ENCODE measurements around the gene VPS13D.

VPS13D gene

DNA sequence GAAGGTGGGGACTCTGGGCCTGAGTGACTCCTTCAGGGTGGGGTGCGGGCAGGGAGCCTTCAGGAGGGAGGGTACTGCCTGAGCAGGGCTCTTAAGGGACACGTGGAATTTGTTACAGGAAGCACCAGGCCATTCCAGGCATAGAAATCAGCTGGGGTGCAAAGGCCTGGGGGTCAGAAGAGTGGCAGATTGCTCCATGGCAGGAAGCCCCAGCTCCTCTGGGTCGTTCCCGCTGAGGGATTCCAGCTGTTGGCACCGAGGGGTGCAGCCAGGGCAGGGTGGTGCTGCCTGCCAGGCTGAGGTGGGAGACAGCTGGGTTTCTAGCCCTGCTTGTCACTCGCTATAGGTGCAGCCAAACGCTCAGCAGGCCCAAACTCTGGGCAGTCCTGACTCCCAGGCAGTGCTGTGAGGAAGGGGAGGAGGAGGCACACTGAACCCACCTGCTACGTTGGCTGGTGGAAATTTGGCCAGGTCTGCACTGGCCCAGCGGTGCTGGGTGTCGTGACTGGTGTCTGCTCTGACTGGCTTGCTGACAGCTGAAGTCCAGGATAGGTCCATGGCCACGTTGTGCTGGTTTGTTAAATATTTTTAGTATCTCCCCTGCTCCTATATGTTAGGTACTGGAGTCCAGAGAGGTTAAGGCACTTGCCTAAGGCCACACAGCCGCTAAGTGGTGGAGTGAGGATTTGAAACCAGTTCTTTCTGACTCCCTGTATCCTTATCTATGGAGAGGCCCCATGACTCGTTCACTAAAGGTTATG, 43.7 kb upstream of the VPS13D start:
- no peak overlapping the region for H3K27ac ChIP-seq (ENCODE audit: poor library complexity, severe bottlenecking)
- no peaks in the 10 kb centered on the region for H3K4me1 ChIP-seq (ENCODE audit: insufficient read depth, poor library complexity, severe bottlenecking)
- no peaks in the 10 kb centered on the region for H3K36me3 ChIP-seq (ENCODE audit: low read depth)
- ATAC-seq (ENCODE audit: low read depth) (no peak; the same call in 2 of the 3 replicates), DNase-seq (ENCODE audit: low spot score) (no peak)
- no peak overlapping the region for H3K4me3 ChIP-seq (ENCODE audit: severe bottlenecking)
- no peaks in the 10 kb centered on the region for H3K27me3 ChIP-seq (ENCODE audit: insufficient read depth, poor library complexity, severe bottlenecking)
- H3K9me3 ChIP-seq (ENCODE audit: severe bottlenecking), result no peaks in the 10 kb centered on the region
- TF ChIP-seq, protein P1, sequence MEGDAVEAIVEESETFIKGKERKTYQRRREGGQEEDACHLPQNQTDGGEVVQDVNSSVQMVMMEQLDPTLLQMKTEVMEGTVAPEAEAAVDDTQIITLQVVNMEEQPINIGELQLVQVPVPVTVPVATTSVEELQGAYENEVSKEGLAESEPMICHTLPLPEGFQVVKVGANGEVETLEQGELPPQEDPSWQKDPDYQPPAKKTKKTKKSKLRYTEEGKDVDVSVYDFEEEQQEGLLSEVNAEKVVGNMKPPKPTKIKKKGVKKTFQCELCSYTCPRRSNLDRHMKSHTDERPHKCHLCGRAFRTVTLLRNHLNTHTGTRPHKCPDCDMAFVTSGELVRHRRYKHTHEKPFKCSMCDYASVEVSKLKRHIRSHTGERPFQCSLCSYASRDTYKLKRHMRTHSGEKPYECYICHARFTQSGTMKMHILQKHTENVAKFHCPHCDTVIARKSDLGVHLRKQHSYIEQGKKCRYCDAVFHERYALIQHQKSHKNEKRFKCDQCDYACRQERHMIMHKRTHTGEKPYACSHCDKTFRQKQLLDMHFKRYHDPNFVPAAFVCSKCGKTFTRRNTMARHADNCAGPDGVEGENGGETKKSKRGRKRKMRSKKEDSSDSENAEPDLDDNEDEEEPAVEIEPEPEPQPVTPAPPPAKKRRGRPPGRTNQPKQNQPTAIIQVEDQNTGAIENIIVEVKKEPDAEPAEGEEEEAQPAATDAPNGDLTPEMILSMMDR (IDR thresholded peaks at IDR 0.05; ENCODE audit: poor library complexity, severe bottlenecking), result no peak

DNA sequence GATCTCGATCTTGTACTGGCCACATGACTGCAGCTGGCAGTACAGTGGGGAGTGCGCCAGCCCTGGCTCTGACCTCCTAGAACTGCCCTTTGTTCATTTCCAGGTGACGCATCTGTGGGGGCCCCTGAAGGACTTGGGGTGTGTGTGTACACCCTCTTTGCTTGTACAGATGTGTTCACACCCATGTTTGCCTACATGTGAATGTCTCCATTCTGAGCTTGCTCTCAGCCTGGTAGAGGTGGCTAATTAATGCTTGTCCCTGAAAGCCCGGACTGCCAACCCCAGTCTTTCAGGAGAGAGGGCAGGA, 43.2 kb upstream of the VPS13D start:
- H3K4me1 ChIP-seq (ENCODE audit: insufficient read depth, poor library complexity, severe bottlenecking), result no peaks in the 10 kb centered on the region
- no peak overlapping the region for H3K27ac ChIP-seq (ENCODE audit: poor library complexity, severe bottlenecking)
- TF ChIP-seq, protein P1 (IDR thresholded peaks at IDR 0.05; ENCODE audit: poor library complexity, severe bottlenecking), result no peak
- DNase-seq (ENCODE audit: low spot score), result no peak
- no peak for ATAC-seq (ENCODE audit: low read depth)
- no peak overlapping the region for H3K4me3 ChIP-seq (ENCODE audit: severe bottlenecking)
- H3K9me3 ChIP-seq (ENCODE audit: severe bottlenecking), result no peaks in the 10 kb centered on the region
- no peaks in the 10 kb centered on the region for H3K36me3 ChIP-seq (ENCODE audit: low read depth)
- peaks cover under 1% of the 10 kb centered on the region for H3K27me3 ChIP-seq (ENCODE audit: insufficient read depth, poor library complexity, severe bottlenecking)

DNA sequence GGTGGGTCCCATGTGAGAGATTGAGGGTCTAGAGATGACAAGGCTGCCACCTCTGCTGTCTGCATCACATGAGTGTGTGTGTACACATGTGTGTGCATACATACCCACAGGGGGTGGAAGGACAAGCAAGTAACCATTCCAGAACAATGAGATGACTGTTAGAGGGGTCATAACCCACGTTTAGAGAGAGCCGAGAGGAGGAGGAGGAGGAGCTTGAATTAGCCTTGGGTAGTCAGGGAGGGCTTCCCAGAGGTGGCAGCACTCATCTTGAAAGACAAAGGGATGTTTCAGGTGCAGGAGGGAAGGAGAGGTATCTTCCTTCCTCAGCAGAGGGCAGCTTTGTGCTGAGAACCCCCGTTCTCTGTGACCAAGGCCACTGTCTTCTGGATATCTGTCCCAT, 41.7 kb upstream of the VPS13D start:
- TF ChIP-seq, protein P1 (IDR thresholded peaks at IDR 0.05; ENCODE audit: poor library complexity, severe bottlenecking), result no peak
- Histone ChIP-seq H3K27me3 (ENCODE audit: insufficient read depth, poor library complexity, severe bottlenecking) (peaks cover 7% of the 10 kb centered on the region), H3K27ac (ENCODE audit: poor library complexity, severe bottlenecking) (no peak overlapping the region), H3K36me3 (ENCODE audit: low read depth) (no peaks in the 10 kb centered on the region), H3K9me3 (ENCODE audit: severe bottlenecking) (no peaks in the 10 kb centered on the region), H3K4me3 (ENCODE audit: severe bottlenecking) (no peak overlapping the region), H3K4me1 (ENCODE audit: insufficient read depth, poor library complexity, severe bottlenecking) (no peaks in the 10 kb centered on the region)
- DNase-seq (ENCODE audit: low spot score) (no peak), ATAC-seq (ENCODE audit: low read depth) (no peak)

DNA sequence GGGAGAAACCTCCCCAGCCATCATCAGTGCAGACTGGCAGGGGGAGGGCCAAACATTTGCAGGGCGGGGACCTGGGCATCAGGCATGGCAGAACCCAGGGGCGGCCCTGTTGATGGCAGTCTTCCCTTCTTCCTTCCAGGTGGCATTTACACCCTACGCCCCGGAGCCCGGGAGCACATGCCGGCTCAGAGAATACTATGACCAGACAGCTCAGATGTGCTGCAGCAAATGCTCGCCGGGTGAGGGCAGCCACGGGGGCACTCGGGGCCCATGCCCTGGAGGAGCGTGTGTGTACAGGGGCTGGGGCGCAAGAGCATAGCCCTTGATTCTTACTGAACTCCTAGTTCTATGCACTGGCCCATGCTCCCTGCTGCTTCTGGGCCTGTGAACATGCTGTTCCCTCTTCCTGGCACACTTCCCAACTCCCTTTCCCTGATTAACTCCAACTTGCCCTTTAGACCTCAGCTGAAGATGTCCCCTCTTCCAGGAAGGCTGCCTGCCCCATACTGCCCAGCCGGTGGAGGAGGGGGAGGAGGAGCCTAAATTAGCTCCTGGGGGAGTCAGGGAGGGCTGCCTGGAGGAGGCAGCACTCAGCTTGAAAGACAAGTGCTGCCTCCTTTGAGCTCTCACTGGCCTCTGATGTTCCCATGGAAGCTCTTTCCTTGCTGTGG, 41.0 kb upstream of the VPS13D start:
- ATAC-seq (ENCODE audit: low read depth), result no peak

More for the DNA sequence above, 41.0 kb upstream of the VPS13D start:
- H3K27ac ChIP-seq (ENCODE audit: poor library complexity, severe bottlenecking), result no peak overlapping the region
- no peaks in the 10 kb centered on the region for H3K4me1 ChIP-seq (ENCODE audit: insufficient read depth, poor library complexity, severe bottlenecking)
- H3K36me3 ChIP-seq (ENCODE audit: low read depth), result no peaks in the 10 kb centered on the region
- peaks cover 7% of the 10 kb centered on the region for H3K27me3 ChIP-seq (ENCODE audit: insufficient read depth, poor library complexity, severe bottlenecking)
- DNase-seq (ENCODE audit: low spot score), result no peak
- TF ChIP-seq, protein P1 (IDR thresholded peaks at IDR 0.05; ENCODE audit: poor library complexity, severe bottlenecking), result no peak
- H3K4me3 ChIP-seq (ENCODE audit: severe bottlenecking), result no peak overlapping the region
- no peaks in the 10 kb centered on the region for H3K9me3 ChIP-seq (ENCODE audit: severe bottlenecking)
